Measurements from ENCODE around the gene CFAP20.
"Not testable (repeated sequence)": the region's sequence is repeated elsewhere in the genome, so short reads cannot be mapped to it uniquely, and the experiment has no call there.

Gene CFAP20

GRCh38 chr16:58082381-58082780, 46.8 kb downstream of the CFAP20 start:
- no peak overlapping the region for H3K4me3 ChIP-seq (ENCODE audit: low read depth, low read length)
- TF ChIP-seq CTCF (IDR thresholded peaks at IDR 0.05; ENCODE audit: borderline replicate concordance, insufficient read depth, low read depth, low read length): no peak

- H3K4me3 ChIP-seq (ENCODE audit: low read depth, low read length): not testable (repeated sequence)
Observed at GRCh38 chr16:58080657-58081056, 48.5 kb downstream of the CFAP20 start.

GRCh38 chr16:58077796-58078195, 51.4 kb downstream of the CFAP20 start:
- no peak overlapping the region for H3K4me3 ChIP-seq (ENCODE audit: low read depth, low read length)
- no peak for TF ChIP-seq CTCF (IDR thresholded peaks at IDR 0.05; ENCODE audit: borderline replicate concordance, insufficient read depth, low read depth, low read length)

GRCh38 chr16:58076514-58076913, 52.7 kb downstream of the CFAP20 start:
- H3K4me3 ChIP-seq (ENCODE audit: low read depth, low read length): no peak overlapping the region
- TF ChIP-seq CTCF (IDR thresholded peaks at IDR 0.05; ENCODE audit: borderline replicate concordance, insufficient read depth, low read depth, low read length): no peak

- TF ChIP-seq CTCF (IDR thresholded peaks at IDR 0.05; ENCODE audit: borderline replicate concordance, insufficient read depth, low read depth, low read length): no peak
- H3K4me3 ChIP-seq (ENCODE audit: low read depth, low read length): no peak overlapping the region
Observed at GRCh38 chr16:58074657-58075056, 54.5 kb downstream of the CFAP20 start.

- H3K4me3 ChIP-seq (ENCODE audit: low read depth, low read length): not testable (repeated sequence)
Observed at GRCh38 chr16:58073086-58073485, 56.1 kb downstream of the CFAP20 start.

GRCh38 chr16:58072134-58072533, 57.0 kb downstream of the CFAP20 start:
- not testable (repeated sequence) for H3K4me3 ChIP-seq (ENCODE audit: low read depth, low read length)

- no peak overlapping the region for H3K4me3 ChIP-seq (ENCODE audit: low read depth, low read length)
- TF ChIP-seq CTCF (IDR thresholded peaks at IDR 0.05; ENCODE audit: borderline replicate concordance, insufficient read depth, low read depth, low read length): no peak
Observed at GRCh38 chr16:58070585-58070984, 58.6 kb downstream of the CFAP20 start.

All from GM12875 (cell line).